PC-9 (cell line): ENCODE data around the gene DHRS13. TPM values are rescaled to one million over a fixed set of nuclear protein-coding genes. Genes with fewer than 3 reads are reported as not detected.
"Not testable (repeated sequence)": the region's sequence is repeated elsewhere in the genome, so short reads cannot be mapped to it uniquely, and the experiment has no call there.

Source experiments
- BruUV-seq: library from RNA; stranded (reverse); fragments of 400-500 nt; replicated peaks from 2 replicates; lab custom pipeline; 2021; lab: Mats Ljungman, UMichigan
- CTCF ChIA-PET: fragments of 300-600 bp; sonication (Branson Sonifier 250); formaldehyde crosslinking; loops from one replicate; lab custom pipeline; 2022; ENCODE audit warnings: antibody characterized with exemption; lab: Charles Lee
- POLR2A ChIA-PET: fragments of 300-600 bp; sonication (Branson Sonifier 250); formaldehyde crosslinking; loops from one replicate; lab custom pipeline; 2022; ENCODE audit warnings: antibody characterized with exemption; ENCODE audit not compliant: unreplicated experiment; lab: Charles Lee
- DNase-seq, 2 experiments: peaks; one replicate each; pipeline versions ENCODE4 v3.0.0 to v3.0.0-alpha.2; 2015 to 2022; ENCODE audit warnings: mixed read lengths in 1 of 2
- H2AFZ ChIP-seq: fragments of 200-600 bp; sonication (generic); 2 replicates; pipeline ENCODE4 v1.8.1; 2017; ENCODE audit warnings: antibody characterized with exemption
- H3F3A ChIP-seq: fragments of 200-600 bp; sonication (generic); 2 replicates; pipeline ENCODE4 v1.8.1; 2017; ENCODE audit warnings: antibody characterized with exemption, mild to moderate bottlenecking, low read depth; ENCODE audit not compliant: insufficient read depth
- H3K27ac ChIP-seq: fragments of 200-600 bp; sonication (generic); 2 replicates; pipeline ENCODE4 v1.6.1; 2016; ENCODE audit warnings: mixed run types
- H3K27me3 ChIP-seq: fragments of 200-600 bp; sonication (generic); 2 replicates; pipeline ENCODE4 v1.6.1; 2016; ENCODE audit warnings: low read depth, mixed run types; ENCODE audit not compliant: insufficient read depth
- H3K36me3 ChIP-seq: fragments of 200-600 bp; sonication (generic); 2 replicates; pipeline ENCODE4 v1.6.1; 2016; ENCODE audit warnings: low read depth, mixed run types
- H3K4me1 ChIP-seq: fragments of 200-600 bp; sonication (generic); replicated peaks from 2 replicates; pipeline ENCODE4 v1.6.1; 2016; ENCODE audit warnings: mixed run types; ENCODE audit not compliant: insufficient read depth
- H3K4me2 ChIP-seq: fragments of 200-600 bp; sonication (generic); 2 replicates; pipeline ENCODE4 v1.6.1; 2017; ENCODE audit warnings: mixed run types
- H3K4me3 ChIP-seq: fragments of 200-600 bp; sonication (generic); 2 replicates; pipeline ENCODE4 v1.6.1; 2016; ENCODE audit warnings: mixed run types
- H3K79me2 ChIP-seq: fragments of 200-600 bp; sonication (generic); 2 replicates; pipeline ENCODE4 v1.6.1; 2017; ENCODE audit warnings: low read depth, mixed run types
- H3K9me2 ChIP-seq: fragments of 200-600 bp; sonication (generic); 2 replicates; pipeline ENCODE4 v1.8.1; 2017; ENCODE audit warnings: mild to moderate bottlenecking; ENCODE audit not compliant: insufficient read depth
- H3K9me3 ChIP-seq: fragments of 200-600 bp; sonication (generic); 2 replicates; pipeline ENCODE4 v1.8.1; 2016; ENCODE audit warnings: low read depth; ENCODE audit not compliant: insufficient read depth
- H4K20me1 ChIP-seq: fragments of 200-600 bp; sonication (generic); 2 replicates; pipeline ENCODE4 v1.8.1; 2017; ENCODE audit not compliant: insufficient read depth
- CTCF ChIP-seq: fragments of 200-600 bp; sonication (generic); conservative IDR thresholded peaks from 2 replicates; pipeline ENCODE4 v1.6.1; 2017; ENCODE audit warnings: mixed run types, antibody characterized with exemption, mild to moderate bottlenecking, moderate library complexity
- EZH2 ChIP-seq: fragments of 200-600 bp; sonication (generic); IDR thresholded peaks from 2 replicates; pipeline ENCODE4 v1.8.0; 2017; ENCODE audit warnings: antibody characterized with exemption, low read depth
- intact Hi-C: fragments of 100-400 bp; cut with micrococcal nuclease; formaldehyde crosslinking; loops from one replicate; pipeline ENCODE4 v1.10.0; 2022; ENCODE audit not compliant: unreplicated experiment
- total RNA-seq: library from RNA; stranded (reverse); gene quantifications from 2 replicates; pipeline ENCODE4 v1.2.3, GENCODE V29; 2021

DHRS13 gene
- total RNA-seq, 1 experiment from 2014 or later, result 15.8 TPM

- Histone ChIP-seq H4K20me1 (no peaks in the 10 kb centered on the region), H3K9me3 (no peaks in the 10 kb centered on the region), H3K36me3 (no peaks in the 10 kb centered on the region), H3K79me2 (no peaks in the 10 kb centered on the region), H3K27me3 (no peaks in the 10 kb centered on the region), H3K4me1 (peaks cover 9% of the 10 kb centered on the region; the same call in 1 of the 2 replicates), H3F3A (peaks cover 6% of the 10 kb centered on the region; the same call in 1 of the 2 replicates), H3K4me2 (no peak overlapping the region), H3K9me2 (no peaks in the 10 kb centered on the region), H2AFZ (no peak overlapping the region), H3K27ac (peak overlapping the region; percentile 11), H3K4me3 (no peak overlapping the region)
- intact Hi-C loops, result no loop called here
- ChIA-PET POLR2A (interaction anchor here (0.6 kb wide), 1 partner anchor 124 kb away, joined by 7 read pairs; no protein-coding TSS in a partner anchor), CTCF (interaction anchor here (0.8 to 2.0 kb wide), 5 partner anchors 15 to 151 kb away, joined by 3 to 12 read pairs (median 3); partner anchors contain the start of gene TLCD1)
- TF ChIP-seq EZH2 (no peak), CTCF (no peak)
- no peak for DNase-seq
- no TSS peak for BruUV-seq
These were observed 24.5 kb downstream of the DHRS13 start for GRCh38 chr17:28878158-28878910.

GRCh38 chr17:28877150-28877711, 25.6 kb downstream of the DHRS13 start:
- H2AFZ ChIP-seq, H3K27me3 ChIP-seq, H3K27ac ChIP-seq, H3K36me3 ChIP-seq, H3K4me1 ChIP-seq, H3K4me3 ChIP-seq, H3F3A ChIP-seq, H4K20me1 ChIP-seq, H3K4me2 ChIP-seq, H3K9me2 ChIP-seq, H3K79me2 ChIP-seq, intact Hi-C loops, BruUV-seq, DNase-seq, H3K9me3 ChIP-seq: not testable (repeated sequence)
- CTCF ChIA-PET, result interaction anchor here (0.8 kb wide), 1 partner anchor 16 kb away, joined by 3 read pairs; no protein-coding TSS in a partner anchor
- POLR2A ChIA-PET, result interaction anchor here (0.6 kb wide), 1 partner anchor 380 kb away, joined by 3 read pairs; no protein-coding TSS in a partner anchor

GRCh38 chr17:28875848-28876550, 26.9 kb downstream of the DHRS13 start:
- 0 out of 2 replicates have a peak overlapping the region, but pooled peaks have one; percentile 9 for H3K4me2 ChIP-seq
- no peaks in the 10 kb centered on the region for H3K27me3 ChIP-seq
- CTCF ChIA-PET, result no interaction called here
- H3K36me3 ChIP-seq, result no peaks in the 10 kb centered on the region
- H3K9me3 ChIP-seq, result no peaks in the 10 kb centered on the region
- no TSS peak for BruUV-seq
- H3K9me2 ChIP-seq, result no peaks in the 10 kb centered on the region
- peaks cover 9% of the 10 kb centered on the region; the same call in 1 of the 2 replicates for H3K4me1 ChIP-seq
- no peak overlapping the region for H2AFZ ChIP-seq
- intact Hi-C loops, result no loop called here
- peaks cover 6% of the 10 kb centered on the region; the same call in 1 of the 2 replicates for H3F3A ChIP-seq
- no peaks in the 10 kb centered on the region for H4K20me1 ChIP-seq
- DNase-seq, result peak in 1 of 2 experiments; percentile 46
- H3K79me2 ChIP-seq, result no peaks in the 10 kb centered on the region
- no peak overlapping the region for H3K4me3 ChIP-seq
- POLR2A ChIA-PET, result no interaction called here
- no peak for TF ChIP-seq EZH2
- no peak for TF ChIP-seq CTCF
- H3K27ac ChIP-seq, result no peak overlapping the region
